Activated CD8-positive, alpha-beta memory T cell treated with anti-CD3 and anti-CD28 coated beads, Interleukin-2, amount 10 ng/mL, durations not matched to agents 7 days and 5 days (primary cell): ENCODE data around the gene PSD2. TPM values are rescaled to one million over a fixed set of nuclear protein-coding genes. Genes with fewer than 3 reads are reported as not detected.

Experiments used
- ATAC-seq: fragments of 150-1000 bp; cut with Tn5 transposase; one replicate; pipeline ENCODE4 v1.10.0; 2021; ENCODE audit warnings: moderate library complexity
- CTCF ChIA-PET: fragments of 350-600 bp; sonication (Branson Sonifier 250); formaldehyde crosslinking; loops from one replicate; lab custom pipeline; 2021; ENCODE audit warnings: antibody characterized with exemption; lab: Charles Lee
- DNase-seq: peaks from one replicate; pipeline ENCODE4 v3.0.0-alpha.2; 2020
- H3K27ac Mint-ChIP-seq: one replicate; pipeline ENCODE4 v1.8.0; 2021; ENCODE audit warnings: mild to moderate bottlenecking, mixed read lengths
- H3K27me3 Mint-ChIP-seq: one replicate; pipeline ENCODE4 v1.8.0; 2021; ENCODE audit warnings: mixed read lengths
- H3K36me3 Mint-ChIP-seq: one replicate; pipeline ENCODE4 v1.8.0; 2021; ENCODE audit warnings: mild to moderate bottlenecking, mixed read lengths
- H3K4me1 Mint-ChIP-seq: one replicate; pipeline ENCODE4 v1.8.0; 2021; ENCODE audit warnings: mixed read lengths
- H3K4me3 Mint-ChIP-seq: one replicate; pipeline ENCODE4 v1.8.0; 2021; ENCODE audit warnings: mild to moderate bottlenecking, moderate library complexity, mixed read lengths
- H3K9me3 Mint-ChIP-seq: one replicate; pipeline ENCODE4 v1.8.0; 2022; ENCODE audit warnings: low read depth, mixed read lengths
- total RNA-seq, 2 experiments: library from RNA; stranded (reverse); gene quantifications; one replicate each; pipeline ENCODE4 v1.2.3, GENCODE V29; 2021

PSD2 gene
- total RNA-seq, 2 experiments from 2014 or later: not detected

DNA sequence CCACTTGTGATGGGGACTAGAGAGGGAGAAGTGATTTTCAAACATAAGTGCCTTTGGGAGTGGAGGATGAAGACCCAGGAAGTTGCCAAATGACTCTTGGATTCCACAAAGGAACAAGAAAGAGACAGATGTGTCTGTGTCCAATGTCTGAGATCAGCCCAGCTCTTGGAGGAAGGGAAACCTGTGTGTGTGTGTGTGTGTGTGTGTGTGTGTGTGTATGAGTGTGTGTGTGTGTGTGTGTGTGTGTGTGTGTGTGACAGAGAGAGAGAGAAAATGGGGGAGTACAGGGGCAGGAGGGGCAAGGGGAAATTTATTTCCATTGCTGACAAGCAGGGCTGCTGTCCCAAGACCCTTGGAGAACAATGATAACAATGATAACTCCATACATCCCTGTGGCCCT lies 72.0 kb downstream of the PSD2 start:
- Mint-ChIP-seq H3K27me3 (peaks cover 15% of the 10 kb centered on the region), H3K9me3 (no peaks in the 10 kb centered on the region), H3K4me3 (no peak overlapping the region), H3K36me3 (no peaks in the 10 kb centered on the region), H3K27ac (no peak overlapping the region), H3K4me1 (no peaks in the 10 kb centered on the region)
- CTCF ChIA-PET: interaction anchor here (2.8 to 5.3 kb wide), 2 partner anchors 80 to 101 kb away, joined by 15 to 22 read pairs; no protein-coding TSS in a partner anchor
- ATAC-seq: no peak
- no peak for DNase-seq

DNA sequence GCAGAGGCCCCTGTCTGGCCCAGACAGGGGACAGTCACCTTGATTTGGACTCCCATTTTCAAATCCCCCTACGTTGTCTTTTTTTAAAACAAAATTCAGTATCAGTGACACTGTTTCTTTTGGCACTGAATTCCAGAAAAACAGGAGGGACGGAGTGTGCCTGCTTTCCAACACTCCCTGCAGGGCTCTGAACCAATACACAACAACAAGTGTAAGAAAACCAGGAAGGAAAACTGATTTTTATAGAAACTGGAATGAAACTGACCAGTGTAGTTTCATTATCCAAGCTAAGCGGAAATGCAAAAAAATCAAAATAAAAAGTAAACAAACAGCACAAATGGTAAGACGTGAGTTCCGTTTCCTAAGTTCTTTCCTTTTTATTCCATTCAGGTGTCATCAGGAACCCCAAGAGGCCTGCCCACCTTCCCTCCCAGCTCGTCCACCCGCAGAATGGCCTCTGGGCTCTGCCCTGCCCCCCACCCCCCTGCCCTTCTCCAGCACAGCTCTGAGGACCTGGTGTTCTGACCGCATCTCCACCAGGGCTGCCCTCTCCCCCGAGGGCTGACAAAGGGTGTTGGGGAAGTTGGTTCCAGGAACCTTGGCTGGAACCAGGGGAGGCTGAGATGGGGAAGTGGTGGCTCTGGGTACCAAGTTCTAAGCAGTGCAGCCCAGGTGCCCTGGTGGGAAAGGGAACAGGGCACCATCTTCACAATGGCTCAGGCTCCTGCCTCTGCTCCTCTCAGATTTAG lies 73.6 kb downstream of the PSD2 start:
- CTCF ChIA-PET: interaction anchor here (1.0 to 1.5 kb wide), 3 partner anchors 81 to 100 kb away, joined by 3 to 5 read pairs (median 3); no protein-coding TSS in a partner anchor
- no peak overlapping the region for H3K27ac Mint-ChIP-seq
- peaks cover 17% of the 10 kb centered on the region for H3K27me3 Mint-ChIP-seq

GRCh38 chr5:139870677-139871076 lies 75.1 kb downstream of the PSD2 start:
- Mint-ChIP-seq H3K4me1 (no peaks in the 10 kb centered on the region), H3K27me3 (peaks cover 15% of the 10 kb centered on the region), H3K9me3 (no peaks in the 10 kb centered on the region), H3K27ac (no peak overlapping the region), H3K4me3 (no peak overlapping the region), H3K36me3 (no peaks in the 10 kb centered on the region)
- ATAC-seq (no peak), DNase-seq (no peak)
- CTCF ChIA-PET: interaction anchor here (1.0 kb wide), 1 partner anchor 84 kb away, joined by 3 read pairs; no protein-coding TSS in a partner anchor

More for the DNA sequence above, 73.6 kb downstream of the PSD2 start:
- Mint-ChIP-seq H3K36me3 (no peaks in the 10 kb centered on the region), H3K9me3 (no peaks in the 10 kb centered on the region), H3K4me1 (no peaks in the 10 kb centered on the region), H3K4me3 (no peak overlapping the region)
- no peak for ATAC-seq
- DNase-seq: no peak

DNA sequence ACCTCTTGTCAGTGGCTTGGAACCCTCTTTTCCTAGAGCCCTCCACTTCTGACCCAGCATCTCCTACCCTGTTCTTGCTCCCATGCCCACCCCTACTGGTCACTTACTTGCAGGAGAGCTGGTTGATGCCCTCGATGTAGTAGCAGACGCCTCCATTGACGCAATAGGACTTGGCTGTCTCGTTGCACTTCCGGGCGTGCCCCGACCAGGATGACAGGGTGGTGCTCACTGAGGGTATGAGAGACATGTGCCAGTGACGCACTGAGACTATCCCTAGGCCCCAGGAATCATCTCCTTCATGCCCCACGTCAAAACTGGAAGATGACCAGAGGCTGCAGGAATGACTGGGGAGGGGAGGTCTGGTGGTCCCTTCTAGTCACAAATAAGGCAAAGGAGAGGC lies 76.0 kb downstream of the PSD2 start:
- Mint-ChIP-seq H3K4me1 (no peaks in the 10 kb centered on the region), H3K4me3 (no peak overlapping the region), H3K27me3 (peaks cover 13% of the 10 kb centered on the region), H3K9me3 (no peaks in the 10 kb centered on the region), H3K36me3 (no peaks in the 10 kb centered on the region), H3K27ac (no peak overlapping the region)
- CTCF ChIA-PET: interaction anchor here (1.3 kb wide), 1 partner anchor 97 kb away, joined by 9 read pairs; no protein-coding TSS in a partner anchor
- no peak for DNase-seq
- no peak for ATAC-seq

GRCh38 chr5:139872052-139872766 lies 76.6 kb downstream of the PSD2 start:
- CTCF ChIA-PET: interaction anchor here (1.0 to 1.4 kb wide), 3 partner anchors 85 to 188 kb away, joined by 3 to 9 read pairs (median 5); no protein-coding TSS in a partner anchor
- DNase-seq: no peak
- no peak for ATAC-seq
- no peak overlapping the region for H3K4me3 Mint-ChIP-seq
- H3K36me3 Mint-ChIP-seq: no peaks in the 10 kb centered on the region
- no peaks in the 10 kb centered on the region for H3K9me3 Mint-ChIP-seq
- H3K27ac Mint-ChIP-seq: no peak overlapping the region
- peaks cover 10% of the 10 kb centered on the region for H3K27me3 Mint-ChIP-seq
- peaks cover 4% of the 10 kb centered on the region for H3K4me1 Mint-ChIP-seq

GRCh38 chr5:139872851-139873794 lies 77.5 kb downstream of the PSD2 start:
- H3K27me3 Mint-ChIP-seq: peaks cover 10% of the 10 kb centered on the region
- CTCF ChIA-PET: interaction anchor here (1.0 to 1.4 kb wide), 3 partner anchors 86 to 187 kb away, joined by 3 to 9 read pairs (median 5); no protein-coding TSS in a partner anchor
- H3K4me1 Mint-ChIP-seq: peaks cover 5% of the 10 kb centered on the region
- H3K9me3 Mint-ChIP-seq: no peaks in the 10 kb centered on the region
- no peaks in the 10 kb centered on the region for H3K36me3 Mint-ChIP-seq
- DNase-seq (no peak), ATAC-seq (no peak)
- H3K4me3 Mint-ChIP-seq: no peak overlapping the region
- H3K27ac Mint-ChIP-seq: no peak overlapping the region

DNA sequence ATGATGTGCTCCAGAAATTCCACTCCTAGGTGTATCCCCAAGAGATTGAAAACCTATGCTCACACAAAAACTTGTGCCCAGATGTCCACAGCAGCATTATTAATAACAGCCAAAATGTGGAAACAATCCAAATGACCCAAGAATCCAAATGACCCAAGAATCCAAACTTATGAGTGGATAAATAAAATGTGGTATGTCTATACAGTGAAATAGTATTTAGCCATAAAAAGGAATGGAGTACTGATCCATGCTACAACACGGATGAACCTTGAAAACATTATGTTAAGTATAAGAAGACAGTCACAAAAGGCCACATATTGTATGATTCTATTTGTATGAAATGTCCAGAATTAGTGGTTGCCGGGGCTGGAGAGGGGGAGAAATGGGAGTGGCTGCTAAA lies 80.3 kb downstream of the PSD2 start:
- no peak for ATAC-seq
- Mint-ChIP-seq H3K36me3 (no peaks in the 10 kb centered on the region), H3K4me3 (no peak overlapping the region), H3K27me3 (peaks cover 10% of the 10 kb centered on the region), H3K27ac (no peak overlapping the region), H3K4me1 (peaks cover 5% of the 10 kb centered on the region), H3K9me3 (no peaks in the 10 kb centered on the region)
- CTCF ChIA-PET: interaction anchor here (1.4 to 1.8 kb wide), 2 partner anchors 93 to 101 kb away, joined by 3 to 7 read pairs; no protein-coding TSS in a partner anchor
- DNase-seq: no peak

DNA sequence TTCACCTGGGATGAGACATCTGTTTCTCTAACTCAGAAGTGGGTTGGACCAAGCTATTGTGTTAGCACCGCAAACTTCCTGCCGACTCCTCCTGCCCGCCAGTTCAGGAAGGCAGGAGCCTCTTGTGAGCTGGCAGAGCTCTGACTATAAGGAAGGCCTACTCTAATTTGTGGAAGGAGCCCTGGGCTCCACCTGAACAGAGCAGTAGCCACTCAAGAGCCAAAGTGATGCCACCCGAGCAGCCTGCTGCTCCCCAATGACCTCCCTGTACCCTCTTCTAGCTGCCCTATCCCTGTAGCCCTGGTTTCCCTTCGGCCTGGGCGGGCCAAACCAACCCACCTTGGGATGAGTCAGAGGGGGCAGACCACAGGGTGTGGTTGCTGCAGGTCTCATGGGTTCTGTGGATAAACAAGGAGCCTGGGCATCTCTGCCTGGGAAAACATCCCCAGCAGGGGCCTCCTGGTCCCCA lies 81.6 kb downstream of the PSD2 start:
- Mint-ChIP-seq H3K9me3 (no peaks in the 10 kb centered on the region), H3K4me1 (peaks cover 5% of the 10 kb centered on the region), H3K36me3 (no peaks in the 10 kb centered on the region), H3K4me3 (no peak overlapping the region), H3K27ac (no peak overlapping the region), H3K27me3 (peaks cover 10% of the 10 kb centered on the region)
- CTCF ChIA-PET: interaction anchor here (1.8 kb wide), 1 partner anchor 92 kb away, joined by 7 read pairs; no protein-coding TSS in a partner anchor
- DNase-seq: no peak
- ATAC-seq: peak; percentile 33

DNA sequence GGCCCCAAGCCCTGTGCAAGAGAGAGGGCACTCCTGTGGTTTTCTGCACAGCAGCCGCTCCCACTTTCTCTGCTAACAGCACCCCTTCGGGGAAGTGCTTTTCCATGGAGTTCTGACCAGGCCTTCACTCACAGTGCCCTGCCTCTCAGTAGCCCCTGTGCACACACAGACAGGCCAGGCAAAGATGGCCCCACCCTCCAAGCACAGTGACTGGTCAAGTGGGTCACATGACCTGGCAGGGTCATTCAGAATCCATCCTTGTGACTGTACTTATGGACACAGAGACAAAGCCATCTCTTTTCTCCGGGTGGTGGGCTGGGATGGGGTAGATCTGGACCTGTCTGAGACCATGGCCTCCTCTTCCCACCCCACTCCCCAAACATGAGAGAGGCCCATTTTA lies 82.5 kb downstream of the PSD2 start:
- Mint-ChIP-seq H3K9me3 (no peaks in the 10 kb centered on the region), H3K27me3 (peaks cover 10% of the 10 kb centered on the region), H3K27ac (no peak overlapping the region), H3K36me3 (no peaks in the 10 kb centered on the region), H3K4me3 (no peak overlapping the region), H3K4me1 (peaks cover 5% of the 10 kb centered on the region)
- CTCF ChIA-PET: no interaction called here
- ATAC-seq: no peak
- DNase-seq: no peak

GRCh38 chr5:139880416-139881142 lies 85.0 kb downstream of the PSD2 start:
- DNase-seq (no peak), ATAC-seq (no peak)
- no peaks in the 10 kb centered on the region for H3K9me3 Mint-ChIP-seq
- H3K27ac Mint-ChIP-seq: no peak overlapping the region
- H3K4me1 Mint-ChIP-seq: peaks cover 5% of the 10 kb centered on the region
- H3K36me3 Mint-ChIP-seq: no peaks in the 10 kb centered on the region
- peaks cover 2% of the 10 kb centered on the region for H3K27me3 Mint-ChIP-seq
- H3K4me3 Mint-ChIP-seq: no peak overlapping the region
- CTCF ChIA-PET: interaction anchor here (1.0 kb wide), 1 partner anchor 88 kb away, joined by 7 read pairs; no protein-coding TSS in a partner anchor

GRCh38 chr5:139881143-139881733 lies 85.6 kb downstream of the PSD2 start:
- CTCF ChIA-PET: interaction anchor here (1.0 kb wide), 2 partner anchors 88 to 116 kb away, joined by 3 to 7 read pairs; no protein-coding TSS in a partner anchor
- Mint-ChIP-seq H3K9me3 (no peaks in the 10 kb centered on the region), H3K4me1 (peaks cover 5% of the 10 kb centered on the region), H3K36me3 (no peaks in the 10 kb centered on the region), H3K27ac (no peak overlapping the region), H3K27me3 (no peaks in the 10 kb centered on the region), H3K4me3 (no peak overlapping the region)
- ATAC-seq (no peak), DNase-seq (no peak)

DNA sequence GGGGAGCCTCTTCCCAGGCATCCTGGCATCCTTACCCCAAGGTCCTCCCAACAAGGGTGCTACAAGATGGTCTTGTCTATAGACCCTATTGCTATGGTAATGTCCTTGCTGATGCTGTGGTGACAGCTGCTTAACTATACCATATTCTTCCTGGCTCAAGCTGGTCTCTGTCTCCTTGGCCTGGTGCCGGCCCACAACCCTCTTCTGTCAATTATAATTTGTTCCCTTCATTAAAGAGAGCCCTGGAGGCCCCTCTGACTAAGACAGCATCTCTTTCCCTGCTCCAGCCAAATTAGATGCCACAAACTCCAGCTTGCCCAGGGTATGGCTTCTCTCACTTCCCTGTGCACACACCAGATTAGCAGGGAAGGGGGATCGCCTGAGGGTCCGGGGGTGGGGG lies 86.7 kb downstream of the PSD2 start:
- no peaks in the 10 kb centered on the region for H3K27me3 Mint-ChIP-seq
- H3K9me3 Mint-ChIP-seq: no peaks in the 10 kb centered on the region
- CTCF ChIA-PET: interaction anchor here (1.0 kb wide), 1 partner anchor 117 kb away, joined by 3 read pairs; no protein-coding TSS in a partner anchor
- no peaks in the 10 kb centered on the region for H3K36me3 Mint-ChIP-seq
- no peak for ATAC-seq
- no peaks in the 10 kb centered on the region for H3K4me1 Mint-ChIP-seq
- no peak overlapping the region for H3K4me3 Mint-ChIP-seq
- no peak for DNase-seq
- H3K27ac Mint-ChIP-seq: no peak overlapping the region
